ENCODE results near the gene STUB1. TPM values are rescaled to one million over a fixed set of nuclear protein-coding genes. Genes with fewer than 3 reads are reported as not detected.

The STUB1 gene
- total RNA-seq, 2 experiments from 2014 or later, result 72.4 to 85.5 TPM

- 0 out of 2 replicates have a peak, but pooled peaks cover 10% of the 10 kb centered on the region for H3K36me3 ChIP-seq (ENCODE audit: insufficient read depth, low read length)
- H3K9me2 ChIP-seq (ENCODE audit: insufficient read depth, low read length), result no peaks in the 10 kb centered on the region
- H3K79me2 ChIP-seq (ENCODE audit: insufficient read depth, low read depth, low read length), result no peaks in the 10 kb centered on the region
- intact Hi-C loops (cut with micrococcal nuclease; ENCODE audit: unreplicated experiment), result no loop called here
- POLR2A ChIA-PET, result no interaction called here
- no peaks in the 10 kb centered on the region for H3K9me3 ChIP-seq (ENCODE audit: low read length)
- peak overlapping the region; percentile 95 for H3K4me3 ChIP-seq (ENCODE audit: low read depth, low read length, poor library complexity, severe bottlenecking)
- TF ChIP-seq EZH2phosphoT487 (IDR thresholded peaks at IDR 0.05; ENCODE audit: borderline replicate concordance, low read depth, low read length) (no peak), CTCF (conservative IDR thresholded peaks at IDR 0.05; ENCODE audit: low read length) (no peak)
- H3K4me2 ChIP-seq (ENCODE audit: low read length), result peak overlapping the region; percentile 88
- CTCF ChIA-PET (ENCODE audit: unreplicated experiment), result no interaction called here
- H4K20me1 ChIP-seq (ENCODE audit: insufficient read depth, low read length), result no peaks in the 10 kb centered on the region
- peaks cover 61% of the 10 kb centered on the region for H3K4me1 ChIP-seq (ENCODE audit: insufficient read depth, low read length, poor library complexity, severe bottlenecking)
- DNase-seq (ENCODE audit: low spot score), result no peak
- H3K27ac ChIP-seq (ENCODE audit: low read depth, low read length, poor library complexity, severe bottlenecking), result peak overlapping the region; percentile 93
- BruUV-seq (replicated peaks), result no TSS peak
- H2AFZ ChIP-seq (ENCODE audit: low read length), result no peak overlapping the region
These were observed 38.7 kb downstream of the STUB1 start for GRCh38 chr16:718922-719321.

DNA sequence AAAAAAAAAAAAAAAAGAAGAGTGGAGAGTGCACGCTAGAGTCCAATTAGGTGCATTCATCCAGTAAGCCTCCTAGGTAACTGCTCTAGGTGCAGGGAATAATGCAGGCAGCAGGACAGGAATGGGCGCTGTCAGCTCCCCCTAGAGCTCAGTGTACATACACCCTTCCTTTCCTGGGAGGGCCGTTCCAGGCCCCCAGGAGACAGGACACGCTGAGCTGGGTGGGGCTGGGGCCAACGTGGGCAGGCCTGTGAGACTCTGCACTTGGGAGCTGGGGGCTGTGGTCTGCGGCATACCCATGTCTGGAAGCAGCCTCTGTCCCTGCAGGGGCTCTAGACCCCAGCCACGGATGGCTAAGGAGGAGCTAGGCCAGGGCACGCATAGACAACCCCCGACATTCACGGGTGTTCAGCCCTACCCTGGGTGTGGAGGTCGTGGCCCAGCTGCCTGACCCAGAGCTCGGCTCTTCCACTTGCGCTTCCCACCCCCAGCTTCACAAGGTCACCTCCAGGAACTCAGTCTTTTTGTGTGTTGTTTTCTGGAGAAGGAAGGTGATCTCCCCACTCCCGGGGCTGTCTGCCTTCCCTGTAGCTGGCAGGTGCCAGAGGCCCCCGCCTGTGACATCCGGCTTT lies 39.7 kb downstream of the STUB1 start:
- DNase-seq (ENCODE audit: low spot score), result no peak
- Histone ChIP-seq H3K36me3 (ENCODE audit: insufficient read depth, low read length) (0 out of 2 replicates have a peak, but pooled peaks cover 10% of the 10 kb centered on the region), H3K4me3 (ENCODE audit: low read depth, low read length, poor library complexity, severe bottlenecking) (peak overlapping the region; percentile 95), H3K27ac (ENCODE audit: low read depth, low read length, poor library complexity, severe bottlenecking) (peak overlapping the region; percentile 93), H3K9me3 (ENCODE audit: low read length) (no peaks in the 10 kb centered on the region), H3K79me2 (ENCODE audit: insufficient read depth, low read depth, low read length) (no peaks in the 10 kb centered on the region), H4K20me1 (ENCODE audit: insufficient read depth, low read length) (no peaks in the 10 kb centered on the region), H2AFZ (ENCODE audit: low read length) (no peak overlapping the region), H3K4me2 (ENCODE audit: low read length) (peak overlapping the region; percentile 88), H3K4me1 (ENCODE audit: insufficient read depth, low read length, poor library complexity, severe bottlenecking) (peaks cover 62% of the 10 kb centered on the region), H3K9me2 (ENCODE audit: insufficient read depth, low read length) (no peaks in the 10 kb centered on the region)
- intact Hi-C loops (cut with micrococcal nuclease; ENCODE audit: unreplicated experiment), result loop anchor here (2.0 to 5.0 kb wide), 2 partner anchors 19 to 38 kb away; partner anchors contain the start of genes JMJD8 and STUB1
- BruUV-seq (replicated peaks), result TSS peak; percentile 74
- ChIA-PET POLR2A (interaction anchor here (0.5 to 3.2 kb wide), 4 partner anchors 8 to 30 kb away, joined by 3 to 26 read pairs (median 3); partner anchors contain the start of gene WDR24), CTCF (ENCODE audit: unreplicated experiment) (interaction anchor here (0.7 kb wide), 1 partner anchor 21 kb away, joined by 4 read pairs; the partner anchor contains the start of gene CIAO3)
- no peak; the same call in 1 of the 2 replicates for TF ChIP-seq CTCF (conservative IDR thresholded peaks at IDR 0.05; ENCODE audit: low read length)
- TF ChIP-seq EZH2phosphoT487 (IDR thresholded peaks at IDR 0.05; ENCODE audit: borderline replicate concordance, low read depth, low read length), result no peak

All from OCI-LY7 (cell line).